Caco-2 (cell line): Measurements from ENCODE around the gene TSHZ2. TPM values are rescaled to one million over a fixed set of nuclear protein-coding genes. Genes with fewer than 3 reads are reported as not detected.

ENCODE experiments used
- BruUV-seq: library from RNA; stranded (reverse); fragments of 400-500 nt; replicated peaks from 2 replicates; lab custom pipeline; 2021; lab: Mats Ljungman, UMichigan
- CTCF ChIA-PET: fragments of 300-600 bp; sonication (Branson Sonifier 250); formaldehyde crosslinking; loops from one replicate; lab custom pipeline; 2022; ENCODE audit warnings: antibody characterized with exemption; lab: Charles Lee
- POLR2A ChIA-PET: fragments of 300-600 bp; sonication (Branson Sonifier 250); formaldehyde crosslinking; loops from one replicate; lab custom pipeline; 2022; ENCODE audit warnings: antibody characterized with exemption; lab: Charles Lee
- DNase-seq, 2 experiments: peaks; one replicate each; pipeline versions ENCODE4 v3.0.0 to v3.0.0-alpha.2; 2020 to 2022
- H3K27me3 ChIP-seq: replicated peaks from 2 replicates; pipeline ENCODE4 v1.6.0; 2011; ENCODE audit warnings: low read length; ENCODE audit not compliant: control insufficient read depth, insufficient read depth
- H3K36me3 ChIP-seq: 2 replicates; pipeline ENCODE4 v1.5.1; 2011; ENCODE audit warnings: low read length; ENCODE audit not compliant: control insufficient read depth, insufficient read depth
- H3K4me1 ChIP-seq: fragments of 250-450 bp; sonication (Bioruptor Pico); 2 replicates; pipeline ENCODE4 v1.5.1; 2020; ENCODE audit warnings: mild to moderate bottlenecking
- H3K4me3 ChIP-seq: 2 replicates; pipeline ENCODE4 v1.5.1; 2011; ENCODE audit warnings: low read depth, mild to moderate bottlenecking, control low read depth, low read length
- H3K9me3 ChIP-seq: fragments of 250-450 bp; sonication (Bioruptor Pico); 2 replicates; pipeline ENCODE4 v1.5.1; 2020; ENCODE audit warnings: mild to moderate bottlenecking, moderate library complexity
- H3K27ac Mint-ChIP-seq: one replicate; pipeline ENCODE4 v1.8.0; 2022; ENCODE audit warnings: mixed read lengths; ENCODE audit not compliant: unreplicated experiment
- H3K27me3 Mint-ChIP-seq: one replicate; pipeline ENCODE4 v1.8.0; 2022; ENCODE audit warnings: mixed read lengths; ENCODE audit not compliant: insufficient read depth, unreplicated experiment
- H3K36me3 Mint-ChIP-seq: one replicate; pipeline ENCODE4 v1.8.0; 2022; ENCODE audit warnings: mild to moderate bottlenecking, mixed read lengths; ENCODE audit not compliant: insufficient read depth, unreplicated experiment
- H3K4me1 Mint-ChIP-seq: one replicate; pipeline ENCODE4 v1.8.0; 2022; ENCODE audit warnings: low read depth, mixed read lengths; ENCODE audit not compliant: unreplicated experiment
- H3K4me3 Mint-ChIP-seq: one replicate; pipeline ENCODE4 v1.8.0; 2022; ENCODE audit warnings: mild to moderate bottlenecking, moderate library complexity, mixed read lengths; ENCODE audit not compliant: unreplicated experiment
- H3K9me3 Mint-ChIP-seq: one replicate; pipeline ENCODE4 v1.8.0; 2022; ENCODE audit warnings: mixed read lengths; ENCODE audit not compliant: unreplicated experiment
- CTCF ChIP-seq, 2 experiments: fragments of 200-600 bp in 1 of 2; IDR thresholded peaks; 1 replicate in 1 of 2; 2 replicates in 1 of 2; pipeline versions ENCODE4 v1.5.1 to v1.8.0; 2011 to 2022; ENCODE audit warnings: antibody characterized with exemption in 1 of 2, control low read depth in 1 of 2, inconsistent platforms in 1 of 2, low read depth in 1 of 2, low read length in 1 of 2, mild to moderate bottlenecking in 1 of 2, moderate library complexity in 1 of 2; ENCODE audit not compliant: insufficient read depth in 1 of 2, severe bottlenecking in 1 of 2, unreplicated experiment in 1 of 2
- intact Hi-C: fragments of 100-400 bp; cut with micrococcal nuclease; formaldehyde crosslinking; loops from one replicate; pipeline ENCODE4 v1.10.0; 2022; ENCODE audit not compliant: unreplicated experiment
- total RNA-seq: library from RNA; stranded (reverse); gene quantifications from 2 replicates; pipeline ENCODE4 v1.2.3, GENCODE V29; 2022

The TSHZ2 gene
- total RNA-seq, 1 experiment from 2014 or later: 0.07 TPM

DNA sequence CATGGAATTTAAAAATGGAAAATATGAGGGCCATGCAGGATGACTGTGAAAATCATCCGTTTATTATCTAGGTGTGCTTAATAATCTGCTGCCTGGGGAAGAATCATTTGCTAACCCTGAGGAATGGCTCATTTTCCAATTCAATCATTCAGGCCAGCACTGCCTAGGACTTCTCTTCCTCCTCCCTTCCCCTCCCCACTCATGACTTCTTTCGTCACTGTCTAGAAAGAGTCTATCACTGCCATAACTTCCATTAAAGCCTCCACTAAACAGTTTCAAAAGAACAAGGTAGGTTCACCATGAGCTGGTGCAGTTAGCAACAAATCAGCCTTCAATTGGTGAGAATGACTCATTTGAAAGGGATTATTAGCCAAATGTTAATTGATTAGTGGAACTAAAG, 43.9 kb downstream of the TSHZ2 start:
- ChIA-PET POLR2A (no interaction called here), CTCF (no interaction called here)
- no peak overlapping the region for H3K4me3 ChIP-seq
- peaks cover 11% of the 10 kb centered on the region for H3K27me3 Mint-ChIP-seq
- no peaks in the 10 kb centered on the region for H3K9me3 ChIP-seq
- no peak for TF ChIP-seq CTCF (IDR thresholded peaks at IDR 0.05; ENCODE audit: insufficient read depth in 1 of 2, low read depth in 1 of 2, low read length in 1 of 2, severe bottlenecking in 1 of 2, unreplicated experiment in 1 of 2)
- no peak overlapping the region for H3K27ac Mint-ChIP-seq
- no peak overlapping the region for H3K4me3 Mint-ChIP-seq
- BruUV-seq: no TSS peak
- no peaks in the 10 kb centered on the region for H3K36me3 Mint-ChIP-seq
- no peaks in the 10 kb centered on the region for H3K4me1 ChIP-seq
- intact Hi-C loops: no loop called here
- no peaks in the 10 kb centered on the region for H3K9me3 Mint-ChIP-seq
- no peaks in the 10 kb centered on the region for H3K36me3 ChIP-seq
- no peaks in the 10 kb centered on the region for H3K27me3 ChIP-seq
- DNase-seq: no peak
- H3K4me1 Mint-ChIP-seq: no peaks in the 10 kb centered on the region

- no peak for TF ChIP-seq CTCF (IDR thresholded peaks at IDR 0.05; ENCODE audit: insufficient read depth in 1 of 2, low read depth in 1 of 2, low read length in 1 of 2, severe bottlenecking in 1 of 2, unreplicated experiment in 1 of 2)
- no peak for DNase-seq
- H3K9me3 ChIP-seq: no peaks in the 10 kb centered on the region
- no peaks in the 10 kb centered on the region for H3K4me1 Mint-ChIP-seq
- H3K9me3 Mint-ChIP-seq: no peaks in the 10 kb centered on the region
- intact Hi-C loops: no loop called here
- no peaks in the 10 kb centered on the region for H3K36me3 Mint-ChIP-seq
- POLR2A ChIA-PET: no interaction called here
- no peaks in the 10 kb centered on the region for H3K27me3 ChIP-seq
- no peaks in the 10 kb centered on the region for H3K36me3 ChIP-seq
- H3K4me3 ChIP-seq: no peak overlapping the region
- no peak overlapping the region for H3K27ac Mint-ChIP-seq
- CTCF ChIA-PET: no interaction called here
- H3K27me3 Mint-ChIP-seq: peaks cover 15% of the 10 kb centered on the region
- no TSS peak for BruUV-seq
- no peak overlapping the region for H3K4me3 Mint-ChIP-seq
- H3K4me1 ChIP-seq: no peaks in the 10 kb centered on the region
Measured at GRCh38 chr20:53016534-53017042, 44.4 kb downstream of the TSHZ2 start.

GRCh38 chr20:53017206-53017605, 45.0 kb downstream of the TSHZ2 start:
- intact Hi-C loops: no loop called here
- POLR2A ChIA-PET: no interaction called here
- CTCF ChIA-PET: no interaction called here
- Mint-ChIP-seq H3K27ac (no peak overlapping the region), H3K9me3 (no peaks in the 10 kb centered on the region), H3K4me3 (no peak overlapping the region), H3K4me1 (no peaks in the 10 kb centered on the region), H3K27me3 (peaks cover 15% of the 10 kb centered on the region), H3K36me3 (no peaks in the 10 kb centered on the region)
- H3K4me3 ChIP-seq: no peak overlapping the region
- no peaks in the 10 kb centered on the region for H3K36me3 ChIP-seq
- no peak for TF ChIP-seq CTCF (IDR thresholded peaks at IDR 0.05; ENCODE audit: insufficient read depth in 1 of 2, low read depth in 1 of 2, low read length in 1 of 2, severe bottlenecking in 1 of 2, unreplicated experiment in 1 of 2)
- BruUV-seq: no TSS peak
- DNase-seq: no peak
- no peaks in the 10 kb centered on the region for H3K27me3 ChIP-seq
- no peaks in the 10 kb centered on the region for H3K4me1 ChIP-seq
- H3K9me3 ChIP-seq: no peaks in the 10 kb centered on the region
